ENCODE data around the gene NAGLU.

NAGLU gene

DNA sequence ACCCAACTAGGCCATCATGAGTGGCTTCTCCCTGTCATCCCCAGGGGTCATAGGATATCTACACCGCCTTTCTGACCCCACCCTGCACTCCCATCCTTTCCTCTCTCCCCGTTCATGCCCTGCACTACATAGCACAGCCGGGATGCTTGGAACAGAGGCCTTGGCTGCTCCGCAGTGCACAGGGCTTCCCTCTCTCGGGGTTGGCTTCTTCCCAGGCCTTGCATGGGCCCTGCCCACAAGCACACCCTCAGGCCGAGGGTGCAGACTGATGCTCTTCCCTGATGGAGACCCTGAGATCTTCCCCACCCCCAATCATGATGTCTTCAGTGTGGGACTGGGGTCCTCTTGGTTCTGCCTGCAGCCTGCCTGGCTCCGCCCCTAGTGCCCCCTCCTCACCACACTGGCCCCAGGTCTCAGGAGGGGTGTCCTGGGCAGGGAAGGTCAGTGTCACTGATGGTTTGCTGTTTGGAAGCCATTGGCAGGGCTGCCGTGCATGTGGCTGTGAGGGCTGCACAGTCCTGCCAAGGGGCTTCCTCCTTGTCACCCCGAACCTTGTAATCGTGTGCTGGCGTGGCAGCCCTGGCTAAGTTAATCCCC, 14.3 kb upstream of the NAGLU start:
- TF ChIP-seq, protein P1, sequence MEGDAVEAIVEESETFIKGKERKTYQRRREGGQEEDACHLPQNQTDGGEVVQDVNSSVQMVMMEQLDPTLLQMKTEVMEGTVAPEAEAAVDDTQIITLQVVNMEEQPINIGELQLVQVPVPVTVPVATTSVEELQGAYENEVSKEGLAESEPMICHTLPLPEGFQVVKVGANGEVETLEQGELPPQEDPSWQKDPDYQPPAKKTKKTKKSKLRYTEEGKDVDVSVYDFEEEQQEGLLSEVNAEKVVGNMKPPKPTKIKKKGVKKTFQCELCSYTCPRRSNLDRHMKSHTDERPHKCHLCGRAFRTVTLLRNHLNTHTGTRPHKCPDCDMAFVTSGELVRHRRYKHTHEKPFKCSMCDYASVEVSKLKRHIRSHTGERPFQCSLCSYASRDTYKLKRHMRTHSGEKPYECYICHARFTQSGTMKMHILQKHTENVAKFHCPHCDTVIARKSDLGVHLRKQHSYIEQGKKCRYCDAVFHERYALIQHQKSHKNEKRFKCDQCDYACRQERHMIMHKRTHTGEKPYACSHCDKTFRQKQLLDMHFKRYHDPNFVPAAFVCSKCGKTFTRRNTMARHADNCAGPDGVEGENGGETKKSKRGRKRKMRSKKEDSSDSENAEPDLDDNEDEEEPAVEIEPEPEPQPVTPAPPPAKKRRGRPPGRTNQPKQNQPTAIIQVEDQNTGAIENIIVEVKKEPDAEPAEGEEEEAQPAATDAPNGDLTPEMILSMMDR (IDR thresholded peaks at IDR 0.05), result no peak

DNA sequence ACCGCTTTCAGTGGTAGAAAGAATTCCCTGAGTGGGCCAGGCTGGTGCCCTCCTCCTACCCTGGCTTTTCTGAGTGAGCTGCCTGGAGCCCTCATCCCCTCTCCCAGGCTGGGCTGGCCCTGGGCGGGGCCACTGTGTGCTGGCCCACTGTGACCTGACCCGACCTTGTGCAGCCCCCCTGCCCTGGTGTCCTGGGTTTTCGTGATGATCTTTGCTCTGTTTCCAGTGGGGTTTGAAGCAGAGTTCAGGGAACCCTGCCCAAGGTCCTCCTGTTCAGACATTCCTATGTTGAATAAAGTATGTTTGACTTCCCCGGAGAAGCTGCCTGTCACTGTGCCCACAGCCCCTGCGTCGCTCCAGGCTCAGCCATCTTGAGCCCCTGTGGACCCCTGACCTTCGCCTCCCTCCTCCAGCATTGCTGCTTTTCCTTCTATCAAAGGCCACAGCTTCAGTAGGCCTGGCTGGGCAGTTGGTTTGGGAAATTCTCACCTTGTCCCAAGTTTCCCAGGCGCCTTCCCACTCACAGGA, 13.7 kb upstream of the NAGLU start:
- TF ChIP-seq, protein P1 (IDR thresholded peaks at IDR 0.05), result no peak

GRCh38 chr17:42522798-42523278, 13.2 kb upstream of the NAGLU start:
- TF ChIP-seq, protein P1 (IDR thresholded peaks at IDR 0.05), result no peak

- TF ChIP-seq, protein P1 (IDR thresholded peaks at IDR 0.05), result no peak
These were observed 10.8 kb upstream of the NAGLU start for GRCh38 chr17:42525221-42525620.

GRCh38 chr17:42526031-42526444, 10.0 kb upstream of the NAGLU start:
- TF ChIP-seq, protein P1 (IDR thresholded peaks at IDR 0.05), result no peak

DNA sequence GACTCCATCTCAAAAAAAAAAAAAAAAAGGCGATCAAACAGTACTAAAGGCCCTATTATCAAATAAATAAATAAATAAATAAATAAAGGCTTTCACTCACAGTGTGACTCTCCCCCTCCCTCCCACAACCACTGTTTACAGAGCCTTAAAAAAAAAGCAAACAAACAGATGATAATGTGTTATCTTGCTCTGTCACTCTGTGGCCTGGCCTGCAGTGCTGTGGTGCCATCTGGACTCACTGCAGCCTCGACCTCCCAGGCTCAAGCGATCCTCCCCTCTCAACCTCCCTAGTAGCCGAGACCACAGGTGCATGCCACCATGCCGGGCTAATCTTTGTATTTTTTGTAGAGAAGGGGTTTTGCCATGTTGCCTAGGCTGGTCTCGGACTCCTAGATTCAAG, 8.1 kb upstream of the NAGLU start:
- TF ChIP-seq, protein P1 (IDR thresholded peaks at IDR 0.05), result no peak

DNA sequence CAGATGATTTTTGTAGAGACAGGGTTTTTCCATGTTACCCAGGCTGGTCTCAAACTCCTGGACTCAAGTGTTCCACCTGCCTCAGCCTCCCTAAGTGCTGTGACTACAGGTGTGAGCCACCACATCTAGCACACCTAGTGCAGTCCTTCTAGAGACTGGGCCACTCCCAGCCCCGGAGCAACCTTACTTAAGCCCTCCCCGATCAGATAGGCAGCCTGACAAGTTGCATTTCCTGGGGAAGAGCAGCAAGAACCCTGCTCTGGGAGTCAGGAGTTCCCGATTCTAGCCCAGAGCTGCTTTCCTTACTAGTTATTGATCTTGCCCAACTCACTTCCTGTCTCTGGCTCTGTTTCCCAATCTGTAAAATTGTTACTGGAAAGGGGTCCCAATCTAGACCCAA, 7.0 kb upstream of the NAGLU start:
- TF ChIP-seq, protein P1 (IDR thresholded peaks at IDR 0.05), result no peak

Data from LNCAP (cell line).